GM12891 (cell line): ENCODE data around the gene CELSR1.

ENCODE experiments used
- PAX5 ChIP-seq: IDR thresholded peaks from 2 replicates; pipeline ENCODE4 v1.6.1; 2011; ENCODE audit warnings: low read length, moderate library complexity, mild to moderate bottlenecking; ENCODE audit not compliant: insufficient read depth, severe bottlenecking
- POLR2A ChIP-seq: IDR thresholded peaks from 2 replicates; pipeline ENCODE4 v1.6.1; 2011; ENCODE audit warnings: low read depth, low read length, control low read depth
- POLR2AphosphoS5 ChIP-seq: IDR thresholded peaks from 2 replicates; pipeline ENCODE4 v1.6.1; 2011; ENCODE audit warnings: low read depth, low read length, control low read depth
- POU2F2 ChIP-seq: IDR thresholded peaks from 2 replicates; pipeline ENCODE4 v1.6.1; 2011; ENCODE audit warnings: low read depth, mild to moderate bottlenecking, control low read depth, low read length, moderate library complexity
- TAF1 ChIP-seq: IDR thresholded peaks from 2 replicates; pipeline ENCODE4 v1.6.1; 2011; ENCODE audit warnings: low read depth, low read length, control low read depth

DNA sequence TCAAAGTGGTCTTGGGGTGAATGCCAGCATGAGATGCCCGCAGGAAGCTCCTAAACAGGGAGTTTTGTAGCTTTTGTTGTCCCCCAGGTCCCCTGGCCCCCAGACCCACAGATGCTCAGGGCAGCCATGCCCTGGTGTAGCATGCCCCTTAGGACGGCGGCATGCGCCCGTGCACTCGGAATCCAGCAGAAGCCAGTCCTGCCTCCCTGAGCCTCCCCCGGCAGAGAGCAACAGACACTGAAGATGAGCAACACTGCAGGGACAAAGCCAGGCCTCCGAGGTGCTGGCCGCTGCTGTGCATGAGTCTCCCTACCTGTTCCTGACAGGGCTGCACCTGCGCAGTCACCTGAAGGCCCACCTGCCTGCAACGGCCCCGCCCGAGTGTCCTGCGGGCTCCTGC, 142.8 kb downstream of the CELSR1 start:
- no peak for TF ChIP-seq TAF1
- no peak for TF ChIP-seq POLR2A
- no peak for TF ChIP-seq POLR2AphosphoS5
- TF ChIP-seq POU2F2: no peak
- TF ChIP-seq PAX5: no peak
